Fibroblast of lung (primary cell): ENCODE data around the gene GABRD. TPM values are rescaled to one million over a fixed set of nuclear protein-coding genes. Genes with fewer than 3 reads are reported as not detected.

ENCODE experiments used
- DNase-seq, 2 donors: peaks; one replicate each; pipeline versions ENCODE4 v3.0.0 to v3.0.0-alpha.2; 2010; ENCODE audit warnings: low read depth in 2 of 2
- H2AFZ ChIP-seq: 2 replicates; pipeline ENCODE4 v1.5.1; 2012; ENCODE audit warnings: low read length, control low read depth, inconsistent platforms
- H3K27ac ChIP-seq: 2 replicates; pipeline ENCODE4 v1.5.1; 2011; ENCODE audit warnings: low read length, control low read depth; ENCODE audit not compliant: insufficient read depth
- H3K27me3 ChIP-seq: 2 replicates; pipeline ENCODE4 v1.5.1; 2011; ENCODE audit warnings: mild to moderate bottlenecking, low read length; ENCODE audit not compliant: control insufficient read depth, insufficient read depth
- H3K36me3 ChIP-seq: 2 replicates; pipeline ENCODE4 v1.5.1; 2011; ENCODE audit warnings: low read length; ENCODE audit not compliant: control insufficient read depth, insufficient read depth
- H3K4me1 ChIP-seq: 2 replicates; pipeline ENCODE4 v1.5.1; 2011; ENCODE audit warnings: low read length; ENCODE audit not compliant: control insufficient read depth, insufficient read depth; ENCODE audit errors: extremely low read depth
- H3K4me2 ChIP-seq: 2 replicates; pipeline ENCODE4 v1.5.1; 2011; ENCODE audit warnings: low read length, control low read depth; ENCODE audit not compliant: insufficient read depth; ENCODE audit errors: extremely low read depth
- H3K4me3 ChIP-seq, 4 experiments: fragments of 200-600 bp in 1 of 4; sonication (generic) in 1 of 4; replicated peaks in 1 of 4; 2 replicates each; pipeline ENCODE4 v1.5.1; 2011 to 2016; ENCODE audit warnings: low read length in 4 of 4, low read depth in 3 of 4, mild to moderate bottlenecking in 3 of 4, control low read depth in 2 of 4, inconsistent platforms in 1 of 4, mixed read lengths in 1 of 4; ENCODE audit not compliant: insufficient read depth in 1 of 4; ENCODE audit errors: control extremely low read depth in 1 of 4
- H3K79me2 ChIP-seq: 2 replicates; pipeline ENCODE4 v1.5.1; 2012; ENCODE audit warnings: mild to moderate bottlenecking, low read length, inconsistent platforms; ENCODE audit not compliant: control insufficient read depth, insufficient read depth
- H3K9ac ChIP-seq: 2 replicates; pipeline ENCODE4 v1.5.1; 2011; ENCODE audit warnings: mild to moderate bottlenecking, low read length, control low read depth; ENCODE audit not compliant: insufficient read depth
- H3K9me3 ChIP-seq: 2 replicates; pipeline ENCODE4 v1.5.1; 2012; ENCODE audit warnings: low read depth, low read length; ENCODE audit not compliant: control insufficient read depth, insufficient read depth
- H4K20me1 ChIP-seq: 2 replicates; pipeline ENCODE4 v1.5.1; 2011; ENCODE audit warnings: low read length; ENCODE audit not compliant: control insufficient read depth, insufficient read depth; ENCODE audit errors: extremely low read depth
- EZH2 ChIP-seq: IDR thresholded peaks from 2 replicates; pipeline ENCODE4 v1.5.1; 2012; ENCODE audit warnings: low read length, control low read depth, mild to moderate bottlenecking; ENCODE audit errors: missing control alignments
- polyA plus RNA-seq, 2 donors: library from polyadenylated mRNA; depleted of rRNA in 1 of 2; stranded (reverse) in 1 of 2; unstranded in 1 of 2; fragments of >200 nt; gene quantifications; 2 replicates each; pipeline ENCODE4 v1.2.1, GENCODE V29; 2011 to 2012; ENCODE audit warnings: missing spikeins in 1 of 2
- total RNA-seq: library from RNA; depleted of rRNA; stranded (reverse); fragments of >200 nt; gene quantifications from 2 replicates; pipeline ENCODE4 v1.2.1, GENCODE V29; 2014
- TF ChIP-seq, protein P1 (sequence below), 2 donors: IDR thresholded peaks in 1 of 2; conservative IDR thresholded peaks in 1 of 2; 1 replicate in 1 of 2; 2 replicates in 1 of 2; pipeline ENCODE4 v1.5.1; 2011 to 2012; ENCODE audit warnings: low read length in 2 of 2, control low read depth in 1 of 2, inconsistent platforms in 1 of 2, low read depth in 1 of 2, mild to moderate bottlenecking in 1 of 2

Gene GABRD
- total and polyA plus RNA-seq, 2 donors (not counting 1 experiment from before 2014, with no cell fraction given): not detected

- no peak overlapping the region for H3K9ac ChIP-seq
- TF ChIP-seq, protein P1, sequence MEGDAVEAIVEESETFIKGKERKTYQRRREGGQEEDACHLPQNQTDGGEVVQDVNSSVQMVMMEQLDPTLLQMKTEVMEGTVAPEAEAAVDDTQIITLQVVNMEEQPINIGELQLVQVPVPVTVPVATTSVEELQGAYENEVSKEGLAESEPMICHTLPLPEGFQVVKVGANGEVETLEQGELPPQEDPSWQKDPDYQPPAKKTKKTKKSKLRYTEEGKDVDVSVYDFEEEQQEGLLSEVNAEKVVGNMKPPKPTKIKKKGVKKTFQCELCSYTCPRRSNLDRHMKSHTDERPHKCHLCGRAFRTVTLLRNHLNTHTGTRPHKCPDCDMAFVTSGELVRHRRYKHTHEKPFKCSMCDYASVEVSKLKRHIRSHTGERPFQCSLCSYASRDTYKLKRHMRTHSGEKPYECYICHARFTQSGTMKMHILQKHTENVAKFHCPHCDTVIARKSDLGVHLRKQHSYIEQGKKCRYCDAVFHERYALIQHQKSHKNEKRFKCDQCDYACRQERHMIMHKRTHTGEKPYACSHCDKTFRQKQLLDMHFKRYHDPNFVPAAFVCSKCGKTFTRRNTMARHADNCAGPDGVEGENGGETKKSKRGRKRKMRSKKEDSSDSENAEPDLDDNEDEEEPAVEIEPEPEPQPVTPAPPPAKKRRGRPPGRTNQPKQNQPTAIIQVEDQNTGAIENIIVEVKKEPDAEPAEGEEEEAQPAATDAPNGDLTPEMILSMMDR (conservative IDR thresholded peaks at IDR 0.05 in 1 of 2, IDR thresholded peaks at IDR 0.05 in 1 of 2; ENCODE audit: low read depth in 1 of 2, low read length in 2 of 2): no peak
- TF ChIP-seq EZH2: no peak
- H3K4me2 ChIP-seq: no peak overlapping the region
- no peak overlapping the region for H3K27ac ChIP-seq
- no peaks in the 10 kb centered on the region for H3K9me3 ChIP-seq
- no peak for DNase-seq
- H4K20me1 ChIP-seq: no peaks in the 10 kb centered on the region
- H2AFZ ChIP-seq: no peak overlapping the region
- H3K36me3 ChIP-seq: no peaks in the 10 kb centered on the region
- H3K4me1 ChIP-seq: no peaks in the 10 kb centered on the region
- H3K27me3 ChIP-seq: no peaks in the 10 kb centered on the region
- H3K4me3 ChIP-seq: no peak overlapping the region
- H3K79me2 ChIP-seq: no peaks in the 10 kb centered on the region
These were observed 14.0 kb downstream of the GABRD start for GRCh38 chr1:2033165-2033564.

DNA sequence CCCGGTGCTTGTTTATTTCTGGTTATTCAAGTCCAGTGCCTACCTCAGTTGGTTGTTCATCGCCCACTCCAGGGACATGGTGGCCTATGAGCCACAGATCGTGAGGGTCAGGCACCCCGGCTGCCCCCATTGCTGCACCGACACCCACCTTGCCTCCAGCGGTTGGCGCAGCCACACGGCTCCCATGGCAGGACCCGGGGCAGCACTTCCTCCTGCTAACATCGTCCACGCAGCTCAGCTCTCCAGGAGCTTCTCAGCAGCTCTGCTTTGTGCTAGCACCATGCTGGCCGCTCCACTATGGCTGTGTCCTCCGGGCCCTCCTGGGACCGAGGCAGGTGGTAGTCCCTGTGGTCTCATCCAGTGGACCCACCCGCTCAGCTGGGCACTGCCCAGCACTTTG lies 17.1 kb downstream of the GABRD start:
- Histone ChIP-seq H3K27ac (no peak overlapping the region), H3K27me3 (no peaks in the 10 kb centered on the region), H3K4me3 (no peak overlapping the region), H4K20me1 (no peaks in the 10 kb centered on the region), H3K36me3 (no peaks in the 10 kb centered on the region), H2AFZ (no peak overlapping the region), H3K9me3 (no peaks in the 10 kb centered on the region), H3K79me2 (no peaks in the 10 kb centered on the region), H3K9ac (no peak overlapping the region), H3K4me2 (no peak overlapping the region), H3K4me1 (no peaks in the 10 kb centered on the region)
- TF ChIP-seq, protein P1 (conservative IDR thresholded peaks at IDR 0.05 in 1 of 2, IDR thresholded peaks at IDR 0.05 in 1 of 2; ENCODE audit: low read depth in 1 of 2, low read length in 2 of 2): no peak
- no peak for TF ChIP-seq EZH2
- DNase-seq: no peak

DNA sequence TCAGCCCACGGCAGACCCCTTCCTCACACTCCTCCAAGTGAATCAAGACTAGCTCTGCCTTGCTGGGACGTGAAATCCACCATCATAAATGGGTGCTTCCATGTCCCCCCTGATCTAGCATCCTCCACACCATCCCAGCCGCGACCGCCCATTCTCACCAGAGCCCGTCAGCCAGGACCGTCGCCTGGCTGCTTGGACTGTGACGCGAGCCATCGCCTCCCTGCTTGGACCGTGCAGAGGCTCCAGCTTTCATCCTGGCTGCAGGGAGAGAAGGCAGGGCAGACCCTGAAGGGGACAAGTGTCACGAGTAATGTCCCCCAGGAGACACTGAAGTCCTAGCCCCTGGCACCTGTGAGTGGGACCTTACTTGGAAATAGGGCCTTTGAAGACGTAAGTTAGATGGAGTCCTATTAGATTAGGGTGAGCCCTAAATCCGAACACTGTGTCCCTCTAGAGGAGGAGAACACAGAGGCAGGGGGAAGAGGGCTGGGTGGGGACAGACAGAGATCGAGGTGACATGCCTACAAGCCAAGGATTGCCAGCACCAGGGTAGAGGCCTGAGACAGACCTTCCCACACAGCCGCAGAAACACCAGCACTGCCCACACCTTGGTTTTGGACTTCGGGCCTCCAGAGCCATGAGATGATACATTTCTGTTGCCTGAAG lies 18.3 kb downstream of the GABRD start:
- H3K4me2 ChIP-seq: no peak overlapping the region
- no peaks in the 10 kb centered on the region for H4K20me1 ChIP-seq
- no peaks in the 10 kb centered on the region for H3K27me3 ChIP-seq
- no peaks in the 10 kb centered on the region for H3K9me3 ChIP-seq
- H3K9ac ChIP-seq: no peak overlapping the region
- no peak overlapping the region for H3K27ac ChIP-seq
- no peak for DNase-seq
- H3K4me1 ChIP-seq: no peaks in the 10 kb centered on the region
- no peak overlapping the region for H3K4me3 ChIP-seq
- H3K79me2 ChIP-seq: no peaks in the 10 kb centered on the region
- H3K36me3 ChIP-seq: no peaks in the 10 kb centered on the region
- H2AFZ ChIP-seq: no peak overlapping the region
- TF ChIP-seq EZH2: no peak
- TF ChIP-seq, protein P1 (conservative IDR thresholded peaks at IDR 0.05 in 1 of 2, IDR thresholded peaks at IDR 0.05 in 1 of 2; ENCODE audit: low read depth in 1 of 2, low read length in 2 of 2): no peak
